HepG2 (cell line): ENCODE data around the gene CATSPERD. TPM values are rescaled to one million over a fixed set of nuclear protein-coding genes. Genes with fewer than 3 reads are reported as not detected.

Source experiments
- ATAC-seq: fragments of 200-7000 bp; cut with Tn5 transposase; 3 replicates; pipeline ENCODE4 v1.9.1; 2020; ENCODE audit warnings: mild to moderate bottlenecking, moderate library complexity
- BruUV-seq: library from RNA; stranded (reverse); fragments of 400-500 nt; replicated peaks from 2 replicates; lab custom pipeline; 2021; lab: Mats Ljungman, UMichigan
- CTCF ChIA-PET: fragments of 300-600 bp; formaldehyde crosslinking; extraction: SDS; loops from one replicate; lab custom pipeline; 2021; ENCODE audit warnings: low total read pairs, inconsistent platforms, low intra/inter-chr PET ratio; lab: Yijun Ruan, JAX
- POLR2A ChIA-PET: fragments of 350-600 bp; sonication (Branson Sonifier 250); formaldehyde crosslinking; loops from one replicate; lab custom pipeline; 2020; ENCODE audit warnings: antibody characterized with exemption, inconsistent platforms; lab: Yijun Ruan, JAX
- DNase-seq: peaks from one replicate; pipeline ENCODE4 v3.0.0-alpha.2; 2015; ENCODE audit warnings: low spot score
- FAIRE-seq: peaks from 3 replicates; lab custom pipeline; 2011; peaks lifted over from hg19 to GRCh38; lab: Jason Lieb, UNC
- H2AFZ ChIP-seq: one replicate; pipeline ENCODE4 v1.6.1; 2011; ENCODE audit warnings: low read length, inconsistent platforms
- H3K27ac ChIP-seq: fragments of 300-600 bp; 3 replicates; pipeline ENCODE4 v1.8.0; 2011; ENCODE audit warnings: mixed run types, mild to moderate bottlenecking, mixed read lengths, low read length, inconsistent platforms; ENCODE audit not compliant: insufficient read depth; ENCODE audit errors: extremely low read length
- H3K27me3 ChIP-seq, 2 experiments: fragments of 200-600 bp in 1 of 2; 2 replicates in 1 of 2; 3 replicates in 1 of 2; pipeline versions ENCODE4 v1.6.0 to v1.8.0; 2011; ENCODE audit warnings: low read length in 2 of 2, mild to moderate bottlenecking in 2 of 2, moderate library complexity in 2 of 2, inconsistent platforms in 1 of 2; ENCODE audit not compliant: insufficient read depth in 2 of 2, control insufficient read depth in 1 of 2
- H3K36me3 ChIP-seq, 2 experiments: fragments of 200-600 bp in 1 of 2; replicated peaks in 1 of 2; 2 replicates in 1 of 2; 3 replicates in 1 of 2; pipeline versions ENCODE4 v1.5.1 to v1.8.0; 2011; ENCODE audit warnings: low read length in 2 of 2, inconsistent platforms in 1 of 2; ENCODE audit not compliant: insufficient read depth in 2 of 2, control insufficient read depth in 1 of 2
- H3K4me1 ChIP-seq: 2 replicates; pipeline ENCODE4 v1.5.1; 2012; ENCODE audit warnings: low read length, inconsistent platforms; ENCODE audit not compliant: insufficient read depth
- H3K4me2 ChIP-seq: 2 replicates; pipeline ENCODE4 v1.6.0; 2011; ENCODE audit warnings: low read depth, low read length, inconsistent platforms
- H3K4me3 ChIP-seq, 3 experiments: fragments of 200-600 bp in 1 of 3; sonication (generic), shearing (Covaris generic) in 1 of 3; replicated peaks in 1 of 3; 2 replicates each; pipeline ENCODE4 v1.5.1; 2011 to 2016; ENCODE audit warnings: low read length in 3 of 3, inconsistent platforms in 2 of 3, low read depth in 2 of 3, mild to moderate bottlenecking in 2 of 3, control low read depth in 1 of 3, mixed read lengths in 1 of 3; ENCODE audit not compliant: insufficient read depth in 1 of 3
- H3K79me2 ChIP-seq: one replicate; pipeline ENCODE4 v1.6.1; 2011; ENCODE audit warnings: low read length, inconsistent platforms; ENCODE audit not compliant: insufficient read depth
- H3K9ac ChIP-seq: 2 replicates; pipeline ENCODE4 v1.6.0; 2011; ENCODE audit warnings: mild to moderate bottlenecking, low read depth, low read length, inconsistent platforms; ENCODE audit not compliant: insufficient read depth
- H3K9me3 ChIP-seq: 2 replicates; pipeline ENCODE4 v1.5.1; 2012; ENCODE audit warnings: mild to moderate bottlenecking, low read length
- H4K20me1 ChIP-seq: 2 replicates; pipeline ENCODE4 v1.6.0; 2011; ENCODE audit warnings: inconsistent platforms, mild to moderate bottlenecking, low read length, moderate library complexity; ENCODE audit not compliant: insufficient read depth
- AHR ChIP-seq: IDR thresholded peaks from 2 replicates; pipeline ENCODE4 v1.6.1; 2018; ENCODE audit warnings: missing genetic modification reagents, missing compliant biosample characterization
- AKNA ChIP-seq: sonication (generic); formaldehyde crosslinking; IDR thresholded peaks from 2 replicates; pipeline ENCODE4 v1.4.0; 2020; ENCODE audit warnings: missing genetic modification reagents, borderline replicate concordance
- EP300 ChIP-seq, 3 experiments: sonication (generic) in 1 of 3; formaldehyde crosslinking in 1 of 3; IDR thresholded peaks; 2 replicates each; pipeline versions ENCODE4 v1.5.1 to v1.6.1; 2011 to 2020; ENCODE audit warnings: low read depth in 2 of 3, low read length in 2 of 3, borderline replicate concordance in 1 of 3, improper control_type of control experiment in 1 of 3, mild to moderate bottlenecking in 1 of 3, missing genetic modification reagents in 1 of 3, moderate library complexity in 1 of 3
- IRF1 ChIP-seq: sonication (generic); formaldehyde crosslinking; IDR thresholded peaks from 2 replicates; pipeline ENCODE4 v1.4.0; 2020; ENCODE audit warnings: low read depth, mild to moderate bottlenecking, missing genetic modification reagents
- POLR2A ChIP-seq, 2 experiments: IDR thresholded peaks; 2 replicates each; pipeline ENCODE4 v1.6.1; 2011; ENCODE audit warnings: low read depth in 2 of 2, low read length in 2 of 2, mild to moderate bottlenecking in 1 of 2, moderate library complexity in 1 of 2; ENCODE audit not compliant: insufficient read depth in 1 of 2
- RBM39 ChIP-seq: fragments of 200-400 bp; formaldehyde crosslinking; IDR thresholded peaks from one replicate; pipeline ENCODE4 v1.6.1; 2018; ENCODE audit warnings: antibody characterized with exemption, mild to moderate bottlenecking, low read depth, low read length; ENCODE audit not compliant: poor library complexity, severe bottlenecking
- REXO4 ChIP-seq: sonication (generic); formaldehyde crosslinking; IDR thresholded peaks from 2 replicates; pipeline ENCODE4 v1.8.0; 2022; ENCODE audit warnings: missing genetic modification reagents, mild to moderate bottlenecking, borderline replicate concordance
- ZNF660 ChIP-seq: sonication (generic); formaldehyde crosslinking; IDR thresholded peaks from 2 replicates; pipeline ENCODE4 v1.5.1; 2020; ENCODE audit warnings: mild to moderate bottlenecking, low read depth, missing genetic modification reagents, borderline replicate concordance
- WGBS: methylation state at CpG from one replicate; pipeline ENCODE4 v1.1.6; 2017; ENCODE audit warnings: low lambda C conversion rate; 5-methylcytosine and 5-hydroxymethylcytosine counted together
- in situ Hi-C: cut with HindIII; loops from 2 replicates; pipeline ENCODE4 v1.10.0; 2017; ENCODE audit warnings: low pct_unique_long_range_greater_than_20kb; ENCODE audit not compliant: extremely low pct_ligation_motif_present
- intact Hi-C: fragments of 100-400 bp; cut with micrococcal nuclease; formaldehyde crosslinking; loops from one replicate; pipeline ENCODE4 v1.10.0; 2022; ENCODE audit not compliant: unreplicated experiment
- polyA plus RNA-seq, 8 experiments: library from polyadenylated mRNA; depleted of rRNA in 3 of 8; stranded (reverse) in 7 of 8; unstranded in 1 of 8; fragments of >200 nt; fragmentation: Illumina TruSeq in 4 of 8; extraction: Trizol in 4 of 8; gene quantifications; 2 replicates each; pipeline versions ENCODE4 v1.2.1 to v1.2.3, GENCODE V29; 2011 to 2016; ENCODE audit warnings: low read depth in 4 of 8, missing spikeins in 1 of 8, mixed read lengths in 1 of 8; ENCODE audit not compliant: insufficient read depth in 1 of 8
- total RNA-seq, 5 experiments: library from RNA; depleted of rRNA; stranded (reverse); fragments of >200 nt; fragmentation: Illumina TruSeq; extraction: Trizol; gene quantifications; 2 replicates each; pipeline ENCODE4 v1.2.3, GENCODE V29; 2016; ENCODE audit warnings: low read depth in 1 of 5

CATSPERD gene
- total and polyA plus RNA-seq, 2 of the 13 experiments (the other 11 are each of a cell fraction or from before 2014, with no cell fraction given): 0.04 TPM; not detected in 1

GRCh38 chr19:5676772-5677105, 43.7 kb upstream of the CATSPERD start:
- Histone ChIP-seq H2AFZ (no peak overlapping the region), H3K27me3 (no peaks in the 10 kb centered on the region; a peak in 1 of 5 replicates), H3K9ac (no peak overlapping the region), H3K9me3 (no peaks in the 10 kb centered on the region), H3K27ac (no peak overlapping the region), H4K20me1 (no peaks in the 10 kb centered on the region), H3K4me3 (no peak overlapping the region), H3K4me1 (peaks cover 24% of the 10 kb centered on the region), H3K4me2 (no peak overlapping the region), H3K36me3 (peaks cover 0 to 3% of the 10 kb centered on the region in 2 experiments; a peak in 1 of 5 replicates), H3K79me2 (peaks cover 7% of the 10 kb centered on the region)
- intact Hi-C loops: no loop called here
- FAIRE-seq (no peak), ATAC-seq (no peak), DNase-seq (no peak)
- BruUV-seq: no TSS peak
- POLR2A ChIA-PET: interaction anchor here (0.7 kb wide), 1 partner anchor 13 kb away, joined by 3 read pairs; the partner anchor contains the start of gene RPL36
- CTCF ChIA-PET: no interaction called here
- TF ChIP-seq ZNF660 (CRISPR knock-in tag) (no peak), IRF1 (CRISPR knock-in tag) (no peak), EP300 (IDR thresholded peaks at IDR 0.05; ENCODE audit: low read depth in 2 of 2, low read length in 2 of 2) (no peak), EP300 (CRISPR knock-in tag; IDR thresholded peaks at IDR 0.05; ENCODE audit: borderline replicate concordance) (no peak), RBM39 (no peak), AKNA (CRISPR knock-in tag) (no peak), REXO4 (CRISPR knock-in tag) (no peak), POLR2A (IDR thresholded peaks at IDR 0.05; ENCODE audit: insufficient read depth in 1 of 2, low read depth in 2 of 2, low read length in 2 of 2) (0 out of 4 replicates have a peak, but pooled peaks of 1 of the 2 experiments have one; percentile 3), AHR (CRISPR knock-in tag) (no peak)
- WGBS: 60% methylated on average over 1 of the region's 13 CpGs
- in situ Hi-C loops: no loop called here
